MM.1S (cell line): Measurements from ENCODE around the gene PPP4R1.

Source experiments
- DNase-seq: peaks from one replicate; pipeline ENCODE4 v3.0.0-alpha.2; 2015
- H2AFZ ChIP-seq: fragments of 300-600 bp; sonication (generic); 2 replicates; pipeline ENCODE4 v1.6.0; 2016; ENCODE audit warnings: antibody characterized with exemption, low read length
- H3F3A ChIP-seq: fragments of 300-600 bp; sonication (generic); 2 replicates; pipeline ENCODE4 v1.6.1; 2016; ENCODE audit warnings: mild to moderate bottlenecking, antibody characterized with exemption, low read length, moderate library complexity, mixed read lengths; ENCODE audit not compliant: insufficient read depth
- H3K27ac ChIP-seq: fragments of 300-600 bp; sonication (generic); 2 replicates; pipeline ENCODE4 v1.5.1; 2016; ENCODE audit warnings: mild to moderate bottlenecking, low read length
- H3K27me3 ChIP-seq: fragments of 300-600 bp; sonication (generic); replicated peaks from 2 replicates; pipeline ENCODE4 v1.6.0; 2016; ENCODE audit warnings: low read length; ENCODE audit not compliant: insufficient read depth
- H3K36me3 ChIP-seq: fragments of 300-600 bp; sonication (generic); replicated peaks from 2 replicates; pipeline ENCODE4 v1.6.1; 2016; ENCODE audit warnings: mild to moderate bottlenecking, low read length, mixed read lengths; ENCODE audit not compliant: insufficient read depth
- H3K4me1 ChIP-seq: fragments of 300-600 bp; sonication (generic); 2 replicates; pipeline ENCODE4 v1.6.1; 2016; ENCODE audit warnings: low read length, mixed read lengths
- H3K4me2 ChIP-seq: fragments of 300-600 bp; sonication (generic); 2 replicates; pipeline ENCODE4 v1.6.0; 2016; ENCODE audit warnings: low read depth, low read length
- H3K4me3 ChIP-seq: fragments of 300-600 bp; sonication (generic); 2 replicates; pipeline ENCODE4 v1.5.1; 2016; ENCODE audit warnings: low read length, mixed read lengths
- H3K79me2 ChIP-seq: fragments of 300-600 bp; sonication (generic); 2 replicates; pipeline ENCODE4 v1.6.1; 2016; ENCODE audit warnings: mixed run types, low read length, mixed read lengths
- H3K9ac ChIP-seq: fragments of 300-600 bp; sonication (generic); 2 replicates; pipeline ENCODE4 v1.6.1; 2016; ENCODE audit warnings: low read length, mixed read lengths
- H3K9me2 ChIP-seq: fragments of 300-600 bp; sonication (generic); replicated peaks from 2 replicates; pipeline ENCODE4 v1.6.1; 2016; ENCODE audit warnings: mild to moderate bottlenecking, low read length, mixed read lengths; ENCODE audit not compliant: insufficient read depth
- H3K9me3 ChIP-seq: fragments of 300-600 bp; sonication (generic); replicated peaks from 2 replicates; pipeline ENCODE4 v1.6.1; 2016; ENCODE audit warnings: mild to moderate bottlenecking, low read length, mixed read lengths; ENCODE audit not compliant: insufficient read depth
- H4K20me1 ChIP-seq: fragments of 300-600 bp; sonication (generic); 2 replicates; pipeline ENCODE4 v1.6.1; 2016; ENCODE audit warnings: mild to moderate bottlenecking, low read length, moderate library complexity, mixed read lengths; ENCODE audit not compliant: insufficient read depth
- CTCF ChIP-seq: fragments of 300-600 bp; sonication (generic); IDR thresholded peaks from 2 replicates; pipeline ENCODE4 v1.5.1; 2016; ENCODE audit warnings: antibody characterized with exemption, low read length, mixed read lengths
- EZH2 ChIP-seq: fragments of 300-600 bp; sonication (generic); optimal IDR thresholded peaks from 2 replicates; pipeline ENCODE3; 2017; ENCODE audit warnings: low read depth, mild to moderate bottlenecking, antibody characterized with exemption, low read length, mixed read lengths
- EZH2phosphoT487 ChIP-seq: fragments of 300-600 bp; sonication (generic); IDR thresholded peaks from 2 replicates; pipeline ENCODE4 v1.6.1; 2018; ENCODE audit warnings: antibody characterized with exemption, low read length

PPP4R1 gene

GRCh38 chr18:9586814-9587213 is 27.5 kb downstream of the PPP4R1 start:
- H3K36me3 ChIP-seq = peaks cover 4% of the 10 kb centered on the region; the same call in 1 of the 2 replicates
- H3K9me2 ChIP-seq = no peaks in the 10 kb centered on the region
- TF ChIP-seq EZH2 (no peak), EZH2phosphoT487 (no peak), CTCF (no peak)
- no peak overlapping the region for H3K4me2 ChIP-seq
- no peaks in the 10 kb centered on the region for H4K20me1 ChIP-seq
- no peak overlapping the region for H3K9ac ChIP-seq
- H3K4me3 ChIP-seq = no peak overlapping the region
- no peak overlapping the region for H2AFZ ChIP-seq
- H3F3A ChIP-seq = no peaks in the 10 kb centered on the region
- H3K79me2 ChIP-seq = no peaks in the 10 kb centered on the region
- H3K27me3 ChIP-seq = no peaks in the 10 kb centered on the region
- H3K4me1 ChIP-seq = no peaks in the 10 kb centered on the region
- no peak for DNase-seq
- no peak overlapping the region for H3K27ac ChIP-seq
- H3K9me3 ChIP-seq = no peaks in the 10 kb centered on the region

- DNase-seq = no peak
- Histone ChIP-seq H3K36me3 (peaks cover 4% of the 10 kb centered on the region), H2AFZ (no peak overlapping the region), H3K9me2 (no peaks in the 10 kb centered on the region), H3K27me3 (no peaks in the 10 kb centered on the region), H3K9me3 (no peaks in the 10 kb centered on the region), H3F3A (no peaks in the 10 kb centered on the region), H3K79me2 (no peaks in the 10 kb centered on the region), H3K4me2 (no peak overlapping the region), H3K4me3 (no peak overlapping the region), H3K9ac (no peak overlapping the region), H3K27ac (no peak overlapping the region), H4K20me1 (no peaks in the 10 kb centered on the region), H3K4me1 (no peaks in the 10 kb centered on the region)
- TF ChIP-seq EZH2 (no peak), EZH2phosphoT487 (no peak), CTCF (no peak)
Measured at GRCh38 chr18:9581667-9582066, 32.7 kb downstream of the PPP4R1 start.

GRCh38 chr18:9578306-9578705 is 36.1 kb downstream of the PPP4R1 start:
- H3K79me2 ChIP-seq = no peaks in the 10 kb centered on the region
- H3K27me3 ChIP-seq = no peaks in the 10 kb centered on the region
- no peak overlapping the region for H3K4me3 ChIP-seq
- H3K9ac ChIP-seq = no peak overlapping the region
- no peak overlapping the region for H2AFZ ChIP-seq
- no peaks in the 10 kb centered on the region for H3K4me1 ChIP-seq
- TF ChIP-seq CTCF (no peak), EZH2 (no peak), EZH2phosphoT487 (no peak)
- no peak overlapping the region for H3K27ac ChIP-seq
- H3K9me2 ChIP-seq = no peaks in the 10 kb centered on the region
- H3F3A ChIP-seq = no peaks in the 10 kb centered on the region
- no peak overlapping the region for H3K4me2 ChIP-seq
- DNase-seq = no peak
- H3K9me3 ChIP-seq = no peaks in the 10 kb centered on the region
- no peaks in the 10 kb centered on the region for H4K20me1 ChIP-seq
- peaks cover 4% of the 10 kb centered on the region for H3K36me3 ChIP-seq
